Lung (tissue), 12 donors: Measurements from ENCODE around the gene CDKAL1. TPM values are rescaled to one million over a fixed set of nuclear protein-coding genes. Genes with fewer than 3 reads are reported as not detected.

Source experiments
- ATAC-seq: fragments of 200-7000 bp; cut with Tn5 transposase; one replicate; pipeline ENCODE4 v1.9.1; 2020; ENCODE audit warnings: moderate number of reproducible peaks; ENCODE audit not compliant: insufficient read depth, low FRiP score
- DNase-seq, 3 donors: peaks; one replicate each; pipeline ENCODE4 v3.0.0-alpha.2; 2013 to 2017
- H3K27ac ChIP-seq, 2 donors: one replicate each; pipeline ENCODE4 v1.5.1; 2013; ENCODE audit warnings: mild to moderate bottlenecking in 2 of 2, moderate library complexity in 2 of 2, control low read depth in 1 of 2, inconsistent platforms in 1 of 2, low read depth in 1 of 2, low read length in 1 of 2
- H3K27me3 ChIP-seq, 3 donors: one replicate each; pipeline ENCODE4 v1.5.1; 2013; ENCODE audit warnings: low read length in 2 of 3; ENCODE audit not compliant: control insufficient read depth in 3 of 3, insufficient read depth in 3 of 3
- H3K36me3 ChIP-seq, 4 donors: one replicate each; pipeline ENCODE4 v1.5.1; 2013; ENCODE audit warnings: low read length in 4 of 4, mild to moderate bottlenecking in 1 of 4, moderate library complexity in 1 of 4; ENCODE audit not compliant: control insufficient read depth in 4 of 4, insufficient read depth in 4 of 4
- H3K4me1 ChIP-seq, 5 donors: one replicate each; pipeline ENCODE4 v1.5.1; 2013; ENCODE audit warnings: low read length in 5 of 5, mild to moderate bottlenecking in 2 of 5, moderate library complexity in 1 of 5; ENCODE audit not compliant: control insufficient read depth in 5 of 5, insufficient read depth in 5 of 5
- H3K4me3 ChIP-seq: one replicate; pipeline ENCODE4 v1.5.1; 2013; ENCODE audit warnings: mild to moderate bottlenecking, control low read depth, moderate library complexity
- H3K9ac ChIP-seq, 2 donors: one replicate each; pipeline ENCODE4 v1.5.1; 2013; ENCODE audit warnings: low read length in 2 of 2, control low read depth in 1 of 2; ENCODE audit not compliant: insufficient read depth in 1 of 2
- H3K9me3 ChIP-seq, 4 donors: one replicate each; pipeline ENCODE4 v1.5.1; 2013; ENCODE audit warnings: low read length in 3 of 4, mild to moderate bottlenecking in 1 of 4, moderate library complexity in 1 of 4; ENCODE audit not compliant: control insufficient read depth in 4 of 4, insufficient read depth in 3 of 4
- WGBS, 2 donors: extraction: QIAGEN DNeasy Blood & Tissue Kit; methylation state at CpG; one replicate each; pipeline ENCODE4 v1.1.7; 2013; 5-methylcytosine and 5-hydroxymethylcytosine counted together
- polyA plus RNA-seq, 2 donors: library from polyadenylated mRNA; stranded (reverse); fragments of 200-250 nt; gene quantifications; one replicate each; pipeline ENCODE4 v1.2.1, GENCODE V29; 2013
- total RNA-seq, 2 donors: library from RNA; depleted of rRNA in 1 of 2; stranded (reverse); fragments of >200 nt in 1 of 2; gene quantifications; one replicate each; pipeline ENCODE4 v1.2.1, GENCODE V29; 2014 to 2021
- TF ChIP-seq, protein P1 (sequence below): IDR thresholded peaks from 2 replicates; pipeline ENCODE4 v1.5.1; 2012; ENCODE audit warnings: mild to moderate bottlenecking; ENCODE audit errors: control extremely low read depth, extremely low read depth
- donor health status: control.
- donor health status: control.
- donor health status: Bipolar disorder and iron deficiency.
- donor health status: healthy.
- donor health status: DM: yes; HTN: yes; CAD: no.

Gene CDKAL1
- total and polyA plus RNA-seq, 4 donors = 4.0 to 39.0 (median 10.0) TPM

DNA sequence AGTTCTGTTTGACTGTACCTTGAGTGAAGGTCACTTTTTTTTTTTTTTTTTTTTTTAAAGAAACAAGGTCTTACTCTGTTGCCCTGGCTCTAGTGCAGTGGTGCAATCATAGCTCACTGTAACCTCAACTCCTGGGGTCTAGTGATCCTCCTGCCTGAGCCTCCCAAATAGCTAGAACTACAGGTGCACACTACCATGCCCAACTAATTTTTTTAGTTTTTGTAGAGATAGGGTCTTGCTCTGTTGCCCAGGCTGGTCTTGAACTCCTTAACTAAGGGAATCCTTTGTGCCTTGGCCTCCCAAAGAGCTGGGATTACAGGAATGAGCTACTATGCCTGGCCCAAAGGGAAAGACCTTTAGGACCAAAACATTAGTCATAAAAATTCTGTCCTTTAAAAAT, 413.7 kb downstream of the CDKAL1 start:
- H3K4me1 ChIP-seq = peaks cover 0 to 5% (median 4%) of the 10 kb centered on the region in 5 donors
- DNase-seq (no peak), ATAC-seq (no peak)
- TF ChIP-seq, protein P1, sequence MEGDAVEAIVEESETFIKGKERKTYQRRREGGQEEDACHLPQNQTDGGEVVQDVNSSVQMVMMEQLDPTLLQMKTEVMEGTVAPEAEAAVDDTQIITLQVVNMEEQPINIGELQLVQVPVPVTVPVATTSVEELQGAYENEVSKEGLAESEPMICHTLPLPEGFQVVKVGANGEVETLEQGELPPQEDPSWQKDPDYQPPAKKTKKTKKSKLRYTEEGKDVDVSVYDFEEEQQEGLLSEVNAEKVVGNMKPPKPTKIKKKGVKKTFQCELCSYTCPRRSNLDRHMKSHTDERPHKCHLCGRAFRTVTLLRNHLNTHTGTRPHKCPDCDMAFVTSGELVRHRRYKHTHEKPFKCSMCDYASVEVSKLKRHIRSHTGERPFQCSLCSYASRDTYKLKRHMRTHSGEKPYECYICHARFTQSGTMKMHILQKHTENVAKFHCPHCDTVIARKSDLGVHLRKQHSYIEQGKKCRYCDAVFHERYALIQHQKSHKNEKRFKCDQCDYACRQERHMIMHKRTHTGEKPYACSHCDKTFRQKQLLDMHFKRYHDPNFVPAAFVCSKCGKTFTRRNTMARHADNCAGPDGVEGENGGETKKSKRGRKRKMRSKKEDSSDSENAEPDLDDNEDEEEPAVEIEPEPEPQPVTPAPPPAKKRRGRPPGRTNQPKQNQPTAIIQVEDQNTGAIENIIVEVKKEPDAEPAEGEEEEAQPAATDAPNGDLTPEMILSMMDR = no peak
- no peak overlapping the region for H3K9ac ChIP-seq
- no peaks in the 10 kb centered on the region for H3K9me3 ChIP-seq
- no peak overlapping the region for H3K27ac ChIP-seq
- no peaks in the 10 kb centered on the region for H3K27me3 ChIP-seq
- no peaks in the 10 kb centered on the region for H3K36me3 ChIP-seq
- no peak overlapping the region for H3K4me3 ChIP-seq

DNA sequence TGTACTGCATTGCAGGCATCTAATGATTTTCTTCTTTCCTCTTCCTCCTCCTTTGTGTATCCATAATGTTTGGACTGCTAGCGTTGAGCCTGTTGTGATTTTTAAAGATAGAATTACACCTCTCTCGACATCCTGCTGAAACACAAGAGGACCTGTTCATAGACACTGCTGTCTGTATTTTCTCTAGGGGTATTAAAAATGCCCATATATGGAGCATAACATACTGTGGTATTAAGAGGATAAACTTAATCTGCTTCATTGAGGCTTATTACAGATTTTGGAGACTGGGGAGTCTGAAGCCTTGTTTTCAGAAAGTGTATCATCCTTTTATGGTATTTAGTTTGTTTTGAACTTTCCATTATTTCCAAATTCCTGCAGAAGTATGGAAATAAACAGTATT, 414.3 kb downstream of the CDKAL1 start:
- Histone ChIP-seq H3K4me1 (peaks cover 0 to 7% (median 4%) of the 10 kb centered on the region in 5 donors), H3K27ac (no peak overlapping the region), H3K4me3 (no peak overlapping the region), H3K9ac (no peak overlapping the region), H3K27me3 (no peaks in the 10 kb centered on the region), H3K9me3 (no peaks in the 10 kb centered on the region), H3K36me3 (no peaks in the 10 kb centered on the region)
- WGBS, 2 donors = 77 to 79% methylated on average over 2 of the region's 2 CpGs
- TF ChIP-seq, protein P1 = no peak
- DNase-seq (no peak), ATAC-seq (no peak)

DNA sequence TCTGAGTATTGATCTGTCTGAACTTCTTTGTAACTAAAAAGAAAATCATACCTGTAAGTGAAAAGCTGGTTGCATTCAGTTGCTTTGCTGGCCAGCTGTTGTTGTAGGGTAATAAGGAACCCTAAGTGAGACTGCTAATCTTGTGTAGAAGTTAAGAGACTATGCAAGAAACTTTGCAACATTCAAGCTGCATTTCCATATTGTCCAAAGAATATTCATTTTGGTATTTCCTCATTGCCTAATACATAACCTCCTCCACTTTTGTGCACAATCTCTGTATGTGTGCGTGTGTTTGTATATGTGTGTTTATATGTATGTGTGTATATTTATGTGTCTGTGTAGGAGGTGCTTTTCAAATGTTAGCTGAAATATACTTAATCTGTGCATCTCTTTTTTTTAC, 414.9 kb downstream of the CDKAL1 start:
- no peak overlapping the region for H3K27ac ChIP-seq
- H3K36me3 ChIP-seq = no peaks in the 10 kb centered on the region
- H3K9me3 ChIP-seq = no peaks in the 10 kb centered on the region
- no peak overlapping the region for H3K9ac ChIP-seq
- no peaks in the 10 kb centered on the region for H3K27me3 ChIP-seq
- DNase-seq (no peak), ATAC-seq (no peak)
- TF ChIP-seq, protein P1 = no peak
- no peak overlapping the region for H3K4me3 ChIP-seq
- 99 to 100% methylated on average over 1 of the region's 1 CpG for WGBS, 2 donors
- peaks cover 0 to 7% (median 4%) of the 10 kb centered on the region in 5 donors for H3K4me1 ChIP-seq
